Embryonic facial prominence (tissue), 1 donor: ENCODE results near the gene CAPN7.

Experiments used
- DNase-seq: peaks from one replicate; pipeline ENCODE4 v3.0.0-alpha.2; 2016; ENCODE audit errors: extremely low spot score

Gene CAPN7

GRCh38 chr3:15246186-15246585 is 40.1 kb downstream of the CAPN7 start:
- DNase-seq, result no peak

GRCh38 chr3:15253023-15253697 is 47.1 kb downstream of the CAPN7 start:
- DNase-seq, result no peak

- no peak for DNase-seq
Measured at GRCh38 chr3:15255215-15255614, 49.2 kb downstream of the CAPN7 start.

- no peak for DNase-seq
Measured at GRCh38 chr3:15256861-15257341, 50.9 kb downstream of the CAPN7 start.

GRCh38 chr3:15258720-15259119 is 52.7 kb downstream of the CAPN7 start:
- no peak for DNase-seq

- no peak for DNase-seq
Measured at GRCh38 chr3:15260531-15260930, 54.5 kb downstream of the CAPN7 start.

GRCh38 chr3:15261274-15261673 is 55.2 kb downstream of the CAPN7 start:
- no peak for DNase-seq

- no peak for DNase-seq
Measured at GRCh38 chr3:15262021-15262420, 56.0 kb downstream of the CAPN7 start.

- DNase-seq, result no peak
Measured at GRCh38 chr3:15263120-15263519, 57.1 kb downstream of the CAPN7 start.

- DNase-seq, result no peak
Measured at GRCh38 chr3:15263926-15264325, 57.9 kb downstream of the CAPN7 start.

- DNase-seq, result no peak
Measured at GRCh38 chr3:15264486-15264885, 58.4 kb downstream of the CAPN7 start.

- DNase-seq, result no peak
Measured at GRCh38 chr3:15265655-15266509, 59.8 kb downstream of the CAPN7 start.

- no peak for DNase-seq
Measured at GRCh38 chr3:15266510-15267376, 60.7 kb downstream of the CAPN7 start.

- no peak for DNase-seq
Measured at GRCh38 chr3:15267502-15267901, 61.5 kb downstream of the CAPN7 start.

- DNase-seq, result peak; percentile 68
Measured at GRCh38 chr3:15268033-15268631, 62.1 kb downstream of the CAPN7 start.

- DNase-seq, result no peak
Measured at GRCh38 chr3:15269091-15269989, 63.3 kb downstream of the CAPN7 start.

- no peak for DNase-seq
Measured at GRCh38 chr3:15271030-15271429, 65.0 kb downstream of the CAPN7 start.

- no peak for DNase-seq
Measured at GRCh38 chr3:15271785-15272381, 65.8 kb downstream of the CAPN7 start.

- no peak for DNase-seq
Measured at GRCh38 chr3:15272426-15273196, 66.6 kb downstream of the CAPN7 start.
